Activated CD8-positive, alpha-beta memory T cell treated with anti-CD3 and anti-CD28 coated beads, Interleukin-2, amount 50 U/mL, for 48 hours (primary cell): ENCODE data around the gene LONRF2.
A peak's percentile ranks its signal among the peaks of the same experiment; 100 is the strongest.

ENCODE experiments used
- DNase-seq: peaks from one replicate; pipeline ENCODE4 v3.0.0-alpha.2; 2020

The LONRF2 gene

GRCh38 chr2:100274076-100274475 is 48.2 kb downstream of the LONRF2 start:
- DNase-seq = no peak

DNA sequence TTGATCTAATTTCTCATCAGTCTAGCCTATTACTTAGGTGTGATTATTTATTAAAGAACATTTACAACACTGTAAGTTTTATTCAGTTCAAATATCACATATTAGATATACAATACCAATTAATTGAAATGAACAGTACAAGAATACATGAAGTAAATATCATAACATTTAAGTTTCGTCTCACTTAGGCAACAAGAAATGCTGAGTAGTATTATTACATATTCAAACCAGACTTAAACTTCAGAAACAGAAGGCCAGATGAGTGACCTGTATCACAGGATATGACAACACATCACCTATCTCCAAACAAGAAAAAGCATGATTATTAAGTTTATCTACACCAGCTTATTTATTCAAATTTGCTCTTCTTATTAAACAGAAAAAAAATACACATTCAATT is 48.9 kb downstream of the LONRF2 start:
- no peak for DNase-seq

DNA sequence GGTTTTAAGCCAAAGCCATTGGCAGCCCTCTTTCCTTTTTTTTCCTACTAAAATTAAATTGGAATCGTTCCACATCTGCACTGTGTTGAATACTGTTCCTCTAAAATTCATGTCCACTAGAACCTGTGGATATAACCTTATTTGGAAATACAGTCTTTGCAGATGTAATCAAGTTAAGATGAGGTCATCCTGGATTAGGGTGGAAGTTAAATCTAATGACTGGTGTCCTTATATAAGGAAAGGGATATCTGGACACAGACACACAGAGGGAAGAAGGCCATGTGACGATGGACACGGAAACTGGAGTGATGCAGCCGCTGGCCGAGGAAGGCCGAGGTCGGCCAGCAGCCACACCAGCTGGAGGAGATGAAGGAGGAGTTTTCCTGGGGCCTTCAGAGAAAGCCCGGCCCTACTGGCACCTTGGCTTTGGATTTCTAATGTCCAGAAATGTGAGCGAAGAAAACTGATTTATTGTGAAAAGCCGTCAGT is 49.4 kb downstream of the LONRF2 start:
- peak; percentile 1 for DNase-seq

DNA sequence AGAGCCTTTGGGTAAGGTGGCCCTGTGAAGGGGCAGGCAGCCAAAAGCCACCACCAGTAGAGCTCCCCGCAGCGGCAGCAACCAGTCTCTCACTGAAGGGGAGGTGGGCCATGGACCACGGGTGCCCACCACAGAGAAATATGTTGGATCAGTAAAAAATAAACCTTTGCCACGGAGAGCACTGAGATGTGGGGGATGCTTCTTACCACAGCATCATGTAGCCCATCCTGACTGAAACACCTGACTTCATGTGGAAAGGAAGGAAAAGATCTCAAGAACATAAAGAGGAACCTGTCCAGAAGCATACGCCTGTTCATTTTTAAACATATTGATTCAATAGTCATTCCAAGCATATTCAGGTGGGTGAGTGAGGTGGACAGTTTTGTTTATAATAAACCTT is 51.1 kb downstream of the LONRF2 start:
- DNase-seq = no peak

DNA sequence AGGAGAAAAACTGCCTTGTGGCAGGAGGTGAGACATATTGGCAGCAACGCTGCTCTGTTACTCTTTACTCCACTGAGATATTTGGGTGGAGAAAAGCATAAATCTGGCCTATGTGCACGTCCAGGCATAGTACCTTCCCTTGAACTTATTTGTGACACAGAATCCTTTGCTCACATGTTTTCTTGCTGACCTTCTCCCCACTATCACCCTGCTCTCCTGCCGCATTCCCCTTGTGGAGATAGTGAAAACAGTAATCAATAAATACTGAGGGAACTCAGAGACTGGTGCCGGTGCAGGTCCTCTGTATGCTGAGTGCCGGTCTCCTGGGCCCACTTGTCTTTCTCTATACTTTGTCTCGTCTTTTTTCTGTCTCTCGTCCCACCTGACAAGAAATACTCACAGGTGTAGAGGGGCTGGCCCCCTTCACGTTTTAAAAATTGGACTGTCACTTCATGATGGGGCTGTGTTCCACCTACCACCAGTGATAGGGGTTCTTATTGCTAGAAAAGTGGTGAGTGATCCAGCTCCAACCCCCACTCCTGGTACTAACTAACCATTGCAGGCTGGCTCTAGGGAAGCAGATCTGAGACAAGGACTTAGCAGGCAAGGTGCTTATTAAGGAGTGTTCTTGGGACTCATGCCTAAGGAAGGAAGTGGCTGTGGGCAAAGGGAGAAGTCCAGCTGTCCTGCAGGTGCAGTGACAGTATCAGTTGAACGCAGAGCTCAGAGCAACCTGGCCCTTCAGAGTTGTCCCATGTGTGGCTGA is 51.7 kb downstream of the LONRF2 start:
- DNase-seq = peak; percentile 33

DNA sequence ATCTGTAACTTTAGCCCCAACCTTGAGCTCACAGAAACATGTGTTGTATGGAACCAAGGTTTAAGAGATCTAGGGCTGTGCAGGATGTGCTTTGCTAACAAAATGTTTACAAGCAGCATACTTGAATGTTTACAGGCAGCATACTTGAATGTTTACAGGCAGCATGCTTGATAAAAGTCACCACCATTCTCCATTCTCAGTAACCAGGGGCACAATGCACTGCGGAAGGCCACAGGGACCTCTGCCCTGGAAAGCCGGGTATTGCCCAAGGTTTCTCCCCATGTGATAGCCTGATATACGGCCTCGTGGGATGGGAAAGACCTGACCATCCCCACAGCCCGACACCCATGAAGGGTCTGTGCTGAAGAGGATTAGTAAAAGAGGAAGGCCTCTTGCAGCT is 52.4 kb downstream of the LONRF2 start:
- no peak for DNase-seq

DNA sequence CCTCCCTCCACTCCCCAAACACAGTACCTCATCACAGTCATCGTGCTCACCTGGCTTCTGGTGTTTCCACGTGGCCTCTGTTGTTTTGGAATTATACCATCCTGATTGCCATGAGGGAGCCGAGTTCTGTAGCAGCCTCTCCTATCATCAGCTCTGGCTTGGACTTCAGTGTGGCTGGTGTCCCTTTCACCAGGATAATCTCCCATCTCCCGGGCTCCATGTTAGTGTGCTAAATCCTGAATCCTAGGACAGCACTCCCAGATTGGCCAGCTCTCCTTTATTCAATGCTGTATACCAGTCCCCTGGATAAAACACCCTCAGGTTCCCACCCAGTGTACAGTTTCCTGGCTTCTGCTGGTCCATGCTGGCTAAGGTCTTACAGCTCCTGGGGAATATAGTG is 53.3 kb downstream of the LONRF2 start:
- no peak for DNase-seq

- no peak for DNase-seq
Observed at GRCh38 chr2:100267751-100268150, 54.5 kb downstream of the LONRF2 start.

- no peak for DNase-seq
Observed at GRCh38 chr2:100266126-100266525, 56.2 kb downstream of the LONRF2 start.

DNA sequence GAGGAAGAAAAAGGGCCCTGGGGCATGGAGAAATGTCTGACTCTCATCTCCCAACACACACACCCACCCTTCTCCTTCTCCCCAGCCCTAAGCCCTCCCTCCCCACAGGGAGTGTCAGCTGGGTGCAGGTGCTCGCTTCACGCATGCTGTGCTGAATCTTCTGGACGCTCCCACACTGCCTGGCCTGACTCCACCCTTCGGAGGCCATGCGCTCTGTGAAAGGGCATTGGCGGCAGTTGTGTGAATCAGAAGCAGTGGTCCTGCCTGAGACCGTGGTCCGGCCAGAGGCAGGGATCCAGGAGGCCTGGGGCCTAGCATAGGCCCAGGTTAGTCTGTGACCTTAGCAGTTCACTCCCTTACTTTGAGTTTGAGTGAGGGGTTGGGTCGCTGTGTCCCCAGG is 57.1 kb downstream of the LONRF2 start:
- DNase-seq = no peak

- no peak for DNase-seq
Observed at GRCh38 chr2:100264651-100265050, 57.6 kb downstream of the LONRF2 start.

DNA sequence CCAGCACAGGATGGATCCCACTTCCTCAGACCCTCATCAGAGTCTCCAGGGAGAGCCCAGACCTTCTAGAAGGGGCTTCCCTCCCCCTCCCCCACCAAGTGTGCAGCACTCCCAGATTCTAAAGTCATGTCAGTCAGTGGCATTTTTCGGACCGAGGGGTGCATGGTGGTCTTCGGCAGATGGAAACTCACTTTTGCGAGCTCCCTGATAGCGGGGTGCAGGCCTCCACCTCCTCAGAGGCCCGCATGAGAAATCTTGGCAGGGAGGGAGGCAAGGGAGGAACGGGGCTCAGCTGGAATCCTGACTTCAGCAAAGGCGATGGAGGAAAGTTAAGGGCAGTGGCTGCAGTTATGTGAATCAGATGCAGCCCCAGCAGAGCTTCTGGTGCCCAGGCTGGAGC is 58.2 kb downstream of the LONRF2 start:
- no peak for DNase-seq

- DNase-seq = peak; percentile 85
Observed at GRCh38 chr2:100262555-100263320, 59.6 kb downstream of the LONRF2 start.

- no peak for DNase-seq
Observed at GRCh38 chr2:100262046-100262445, 60.3 kb downstream of the LONRF2 start.

GRCh38 chr2:100260712-100261620 is 61.3 kb downstream of the LONRF2 start:
- no peak for DNase-seq

DNA sequence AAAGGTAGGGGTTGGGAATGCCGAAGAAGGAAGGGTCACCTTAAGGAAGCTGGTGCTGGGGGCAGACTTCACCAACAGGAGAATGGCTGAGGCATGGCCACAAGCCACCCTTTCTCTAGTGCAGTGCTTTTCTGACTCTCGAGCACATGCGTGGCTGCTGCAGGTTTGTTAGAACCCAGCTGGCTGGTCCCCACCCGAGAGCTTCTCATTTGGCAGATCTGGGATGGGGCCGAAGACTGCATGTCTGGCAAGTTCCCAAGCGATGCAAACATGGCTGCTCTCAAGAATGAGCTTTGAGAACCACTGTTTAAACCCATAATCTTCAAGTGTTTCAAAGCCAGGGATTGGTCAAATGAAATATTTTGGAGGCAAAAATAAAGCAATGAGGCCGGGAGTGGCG is 63.2 kb downstream of the LONRF2 start:
- DNase-seq = no peak

- no peak for DNase-seq
Observed at GRCh38 chr2:100257939-100258338, 64.4 kb downstream of the LONRF2 start.

- no peak for DNase-seq
Observed at GRCh38 chr2:100256849-100257248, 65.5 kb downstream of the LONRF2 start.

GRCh38 chr2:100256416-100256815 is 65.9 kb downstream of the LONRF2 start:
- DNase-seq = no peak

DNA sequence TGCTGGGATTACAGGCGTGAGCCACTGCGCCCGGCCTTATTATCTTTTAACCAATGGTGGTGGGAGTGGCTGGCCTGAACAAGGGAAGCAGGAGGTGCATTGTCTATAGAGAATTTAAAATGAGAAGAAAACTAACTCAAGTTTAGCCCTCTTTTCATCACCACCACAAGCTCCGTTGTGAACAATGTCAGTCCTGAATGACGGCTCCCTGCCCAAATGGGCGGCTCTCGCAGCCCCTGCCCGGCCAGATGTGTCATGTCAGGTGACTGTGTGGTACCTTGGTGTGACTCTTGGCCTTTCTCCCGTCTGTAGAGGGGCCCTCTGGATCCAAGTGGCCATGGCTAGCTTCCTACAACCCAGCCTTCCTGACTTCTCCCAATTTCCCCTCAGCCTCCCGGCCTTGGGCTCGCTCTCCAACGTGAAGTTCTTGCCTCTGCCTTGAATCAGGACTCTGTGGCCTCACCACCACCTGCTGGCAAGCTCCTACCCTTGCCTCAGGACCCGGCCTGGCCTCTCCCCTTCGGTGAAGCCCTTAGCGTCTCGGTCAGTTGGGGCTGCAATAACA is 67.6 kb downstream of the LONRF2 start:
- no peak for DNase-seq

GRCh38 chr2:100253786-100254185 is 68.5 kb downstream of the LONRF2 start:
- DNase-seq = no peak

- DNase-seq = no peak
Observed at GRCh38 chr2:100252811-100253698, 69.2 kb downstream of the LONRF2 start.
